Uterus (tissue), 4 donors: ENCODE results near the gene NHLRC2. TPM values are rescaled to one million over a fixed set of nuclear protein-coding genes. Genes with fewer than 3 reads are reported as not detected.

Experiments used
- DNase-seq, 2 donors: peaks; one replicate each; pipeline ENCODE4 v3.0.0-alpha.2; 2019 to 2020
- H3K27ac ChIP-seq, 2 donors: fragments of 200-600 bp; sonication (generic); 1 replicate in 1 of 2; 2 replicates in 1 of 2; pipeline ENCODE4 v1.5.1; 2016 to 2018
- H3K27me3 ChIP-seq, 2 donors: fragments of 200-600 bp; sonication (generic); one replicate each; pipeline ENCODE4 v1.5.1; 2018 to 2019; ENCODE audit warnings: control low read depth in 1 of 2
- H3K36me3 ChIP-seq, 2 donors: fragments of 200-600 bp; sonication (generic); one replicate each; pipeline ENCODE4 v1.5.1; 2019; ENCODE audit warnings: control low read depth in 1 of 2
- H3K4me1 ChIP-seq, 2 donors: fragments of 200-600 bp; sonication (generic); one replicate each; pipeline ENCODE4 v1.5.1; 2018 to 2019; ENCODE audit warnings: control low read depth in 1 of 2
- H3K4me3 ChIP-seq, 2 donors: fragments of 200-600 bp; sonication (generic); 1 replicate in 1 of 2; 2 replicates in 1 of 2; pipeline ENCODE4 v1.5.1; 2018 to 2019; ENCODE audit warnings: mild to moderate bottlenecking in 1 of 2
- H3K9me3 ChIP-seq, 2 donors: fragments of 200-600 bp; sonication (generic); one replicate each; pipeline ENCODE4 v1.5.1; 2019; ENCODE audit warnings: control low read depth in 1 of 2
- POLR2A ChIP-seq, 2 donors: fragments of 450-650 bp; IDR thresholded peaks; one replicate each; pipeline ENCODE4 v1.6.1; 2016; ENCODE audit warnings: antibody characterized with exemption in 2 of 2, mild to moderate bottlenecking in 1 of 2, moderate library complexity in 1 of 2
- intact Hi-C: fragments of 100-400 bp; cut with DNase I; formaldehyde crosslinking; loops from one replicate; pipeline ENCODE4 v1.15.1; 2023; ENCODE audit warnings: low total_unique reads
- total RNA-seq, 4 donors: library from RNA; depleted of rRNA in 3 of 4; stranded (reverse); fragments of >200 nt in 3 of 4; gene quantifications; one replicate each; pipeline versions ENCODE4 v1.1.0 to v1.2.4, GENCODE V29; 2014 to 2023
- TF ChIP-seq, protein P1 (sequence below), 4 experiments: fragments of 200-600 bp in 2 of 4; fragments of 450-650 bp in 2 of 4; sonication (generic) in 2 of 4; IDR thresholded peaks; one replicate each; pipeline ENCODE4 v1.5.1; 2016 to 2019; ENCODE audit warnings: antibody characterized with exemption in 4 of 4, mild to moderate bottlenecking in 2 of 4, moderate library complexity in 1 of 4
- donor health status: DM: yes; HTN: yes; CAD: no.

NHLRC2 gene
- total RNA-seq, 4 donors from 2014 or later, result 9.0 to 70.3 (median 37.1) TPM

DNA sequence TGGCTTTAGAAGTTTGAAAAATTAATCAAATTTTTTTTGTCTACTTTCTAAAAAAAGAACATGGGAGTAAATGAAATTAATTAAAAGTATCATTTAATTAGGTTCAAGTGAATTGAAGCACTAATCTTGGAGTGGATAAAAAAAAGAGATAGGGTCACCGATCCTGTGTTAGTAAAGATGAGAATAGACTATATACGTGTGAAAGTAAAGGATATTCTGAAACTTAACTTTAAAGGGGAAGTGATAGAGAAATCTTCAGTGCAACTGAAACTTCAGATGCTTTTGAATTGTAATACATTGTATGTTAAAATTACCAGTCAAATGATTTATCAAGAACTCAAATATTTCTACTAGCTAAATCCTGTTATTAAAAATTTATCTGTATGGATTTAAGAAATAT is 4.8 kb downstream of the NHLRC2 start:
- Histone ChIP-seq H3K27me3 (no peaks in the 10 kb centered on the region), H3K4me3 (no peak overlapping the region), H3K27ac (no peak overlapping the region), H3K9me3 (no peaks in the 10 kb centered on the region), H3K36me3 (no peaks in the 10 kb centered on the region), H3K4me1 (no peaks in the 10 kb centered on the region)
- no peak for DNase-seq
- no peak for TF ChIP-seq POLR2A (IDR thresholded peaks at IDR 0.05)
- TF ChIP-seq, protein P1, sequence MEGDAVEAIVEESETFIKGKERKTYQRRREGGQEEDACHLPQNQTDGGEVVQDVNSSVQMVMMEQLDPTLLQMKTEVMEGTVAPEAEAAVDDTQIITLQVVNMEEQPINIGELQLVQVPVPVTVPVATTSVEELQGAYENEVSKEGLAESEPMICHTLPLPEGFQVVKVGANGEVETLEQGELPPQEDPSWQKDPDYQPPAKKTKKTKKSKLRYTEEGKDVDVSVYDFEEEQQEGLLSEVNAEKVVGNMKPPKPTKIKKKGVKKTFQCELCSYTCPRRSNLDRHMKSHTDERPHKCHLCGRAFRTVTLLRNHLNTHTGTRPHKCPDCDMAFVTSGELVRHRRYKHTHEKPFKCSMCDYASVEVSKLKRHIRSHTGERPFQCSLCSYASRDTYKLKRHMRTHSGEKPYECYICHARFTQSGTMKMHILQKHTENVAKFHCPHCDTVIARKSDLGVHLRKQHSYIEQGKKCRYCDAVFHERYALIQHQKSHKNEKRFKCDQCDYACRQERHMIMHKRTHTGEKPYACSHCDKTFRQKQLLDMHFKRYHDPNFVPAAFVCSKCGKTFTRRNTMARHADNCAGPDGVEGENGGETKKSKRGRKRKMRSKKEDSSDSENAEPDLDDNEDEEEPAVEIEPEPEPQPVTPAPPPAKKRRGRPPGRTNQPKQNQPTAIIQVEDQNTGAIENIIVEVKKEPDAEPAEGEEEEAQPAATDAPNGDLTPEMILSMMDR (IDR thresholded peaks at IDR 0.05), result no peak
- intact Hi-C loops, result no loop called here

DNA sequence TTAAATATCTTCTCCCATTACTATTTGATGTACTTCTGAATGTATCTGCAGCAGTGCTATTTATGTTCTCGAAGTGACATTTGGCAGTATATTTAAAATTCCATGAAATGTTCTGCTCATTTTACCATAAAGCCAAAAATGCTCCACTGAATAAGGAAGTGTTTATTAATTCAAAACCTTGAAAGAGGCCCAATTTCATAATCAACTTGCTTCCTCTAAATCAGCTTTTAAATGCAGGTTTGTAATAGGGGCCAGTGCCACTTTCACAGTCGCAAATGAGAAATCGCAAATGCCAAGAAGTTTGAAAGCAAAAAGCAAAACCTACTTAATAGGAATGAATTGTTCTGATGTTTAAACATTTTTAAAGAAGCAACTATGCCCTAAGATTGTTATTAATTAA is 11.4 kb downstream of the NHLRC2 start:
- Histone ChIP-seq H3K27me3 (no peaks in the 10 kb centered on the region), H3K9me3 (no peaks in the 10 kb centered on the region), H3K27ac (no peak overlapping the region), H3K4me1 (no peaks in the 10 kb centered on the region), H3K36me3 (no peaks in the 10 kb centered on the region), H3K4me3 (no peak overlapping the region)
- intact Hi-C loops, result no loop called here
- no peak for DNase-seq
- no peak for TF ChIP-seq POLR2A (IDR thresholded peaks at IDR 0.05)
- TF ChIP-seq, protein P1 (IDR thresholded peaks at IDR 0.05), result no peak

DNA sequence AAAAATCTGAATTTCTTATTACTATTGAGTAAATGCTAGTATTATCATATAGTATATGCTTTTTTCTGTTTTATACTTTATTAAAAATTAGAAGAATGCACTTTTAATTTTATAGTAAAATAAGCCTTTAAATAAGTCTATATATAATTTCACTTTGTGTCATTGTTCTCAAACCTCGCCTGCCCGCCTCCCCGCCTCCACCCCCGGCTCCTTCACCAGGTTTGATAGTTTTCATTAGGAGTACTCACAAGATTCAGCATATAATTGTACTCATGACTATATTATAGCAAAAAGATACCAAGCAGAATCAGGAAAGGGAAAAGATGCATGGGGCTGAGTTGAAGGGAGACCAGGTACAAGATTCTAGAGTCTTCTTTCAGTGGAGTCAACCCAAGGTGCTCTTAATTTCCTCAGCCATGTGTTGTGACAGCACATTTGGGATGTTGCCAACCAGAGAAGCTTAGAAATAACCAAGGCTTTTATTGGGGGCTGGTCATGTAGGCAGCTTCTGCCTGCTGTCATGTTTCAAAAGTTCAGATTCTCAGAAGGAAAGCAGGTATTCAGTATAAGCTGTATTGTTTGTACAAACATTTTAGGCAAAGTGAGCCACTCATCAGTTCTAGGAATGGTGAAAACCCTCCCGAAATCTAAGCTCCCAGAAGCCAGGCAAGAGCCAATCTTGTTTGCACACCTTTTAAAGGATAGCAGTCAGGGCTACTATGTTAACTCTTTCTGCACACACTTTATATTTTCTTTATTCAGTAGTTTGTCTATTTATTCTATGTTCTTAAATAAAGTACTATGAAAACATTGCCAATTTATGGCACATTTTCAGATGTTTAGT is 12.3 kb downstream of the NHLRC2 start:
- no peak overlapping the region for H3K27ac ChIP-seq
- H3K36me3 ChIP-seq, result no peaks in the 10 kb centered on the region
- no peak for TF ChIP-seq POLR2A (IDR thresholded peaks at IDR 0.05)
- TF ChIP-seq, protein P1 (IDR thresholded peaks at IDR 0.05), result no peak
- no peak for DNase-seq
- H3K4me1 ChIP-seq, result no peaks in the 10 kb centered on the region
- intact Hi-C loops, result no loop called here
- no peaks in the 10 kb centered on the region for H3K9me3 ChIP-seq
- H3K4me3 ChIP-seq, result no peak overlapping the region
- H3K27me3 ChIP-seq, result no peaks in the 10 kb centered on the region

DNA sequence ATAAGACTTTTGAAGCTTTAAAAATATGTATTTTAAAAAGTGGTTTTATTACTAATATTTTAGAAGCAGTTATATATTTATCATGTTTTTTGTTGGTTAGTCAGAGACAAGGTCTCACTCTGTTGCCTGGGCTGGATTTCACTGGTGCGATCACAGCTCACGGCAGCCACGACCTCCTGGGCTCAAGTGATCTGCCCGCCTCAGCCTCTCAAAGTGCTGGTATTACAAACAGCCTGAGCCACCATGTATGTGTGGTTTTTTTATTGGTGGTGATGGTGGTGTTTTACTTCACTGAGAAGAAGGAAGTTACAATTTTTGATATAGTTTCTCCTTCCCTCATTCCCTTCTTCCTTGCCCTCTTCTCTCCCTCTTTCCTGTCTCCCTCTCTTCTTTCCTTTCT is 13.4 kb downstream of the NHLRC2 start:
- Histone ChIP-seq H3K27me3 (no peaks in the 10 kb centered on the region), H3K27ac (no peak overlapping the region), H3K4me1 (no peaks in the 10 kb centered on the region), H3K4me3 (no peak overlapping the region), H3K9me3 (no peaks in the 10 kb centered on the region), H3K36me3 (no peaks in the 10 kb centered on the region)
- no peak for DNase-seq
- intact Hi-C loops, result no loop called here
- TF ChIP-seq, protein P1 (IDR thresholded peaks at IDR 0.05), result no peak
- TF ChIP-seq POLR2A (IDR thresholded peaks at IDR 0.05), result no peak

DNA sequence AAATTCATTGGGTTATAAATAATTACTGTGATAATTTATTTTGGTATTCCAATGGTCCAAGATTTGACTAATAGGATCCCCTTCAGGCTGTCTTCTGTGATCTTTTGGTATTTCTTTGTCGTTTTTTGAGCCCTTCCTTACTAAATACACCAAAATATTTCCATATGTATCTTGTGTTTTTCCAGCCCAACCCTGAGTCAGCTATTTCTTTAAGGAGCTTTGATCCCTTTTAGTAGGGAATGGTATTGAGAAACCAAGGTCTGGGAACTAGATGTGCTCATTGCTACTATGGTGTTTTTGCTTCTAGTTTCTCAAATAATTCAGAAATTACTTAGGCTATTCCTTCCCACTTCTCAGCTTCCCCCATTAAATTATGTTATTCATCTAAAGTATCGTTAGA is 15.3 kb downstream of the NHLRC2 start:
- no peak overlapping the region for H3K27ac ChIP-seq
- no peaks in the 10 kb centered on the region for H3K36me3 ChIP-seq
- TF ChIP-seq, protein P1 (IDR thresholded peaks at IDR 0.05), result no peak
- no peak for TF ChIP-seq POLR2A (IDR thresholded peaks at IDR 0.05)
- intact Hi-C loops, result no loop called here
- H3K27me3 ChIP-seq, result no peaks in the 10 kb centered on the region
- H3K9me3 ChIP-seq, result no peaks in the 10 kb centered on the region
- DNase-seq, result no peak
- no peaks in the 10 kb centered on the region for H3K4me1 ChIP-seq
- no peak overlapping the region for H3K4me3 ChIP-seq
